NCI-H1048 (cell line): ENCODE results near the gene CDK5.

ENCODE experiments used
- DNase-seq: peaks from one replicate; lab custom pipeline; 2025; lab: John Stamatoyannopoulos, UW

CDK5 gene

DNA sequence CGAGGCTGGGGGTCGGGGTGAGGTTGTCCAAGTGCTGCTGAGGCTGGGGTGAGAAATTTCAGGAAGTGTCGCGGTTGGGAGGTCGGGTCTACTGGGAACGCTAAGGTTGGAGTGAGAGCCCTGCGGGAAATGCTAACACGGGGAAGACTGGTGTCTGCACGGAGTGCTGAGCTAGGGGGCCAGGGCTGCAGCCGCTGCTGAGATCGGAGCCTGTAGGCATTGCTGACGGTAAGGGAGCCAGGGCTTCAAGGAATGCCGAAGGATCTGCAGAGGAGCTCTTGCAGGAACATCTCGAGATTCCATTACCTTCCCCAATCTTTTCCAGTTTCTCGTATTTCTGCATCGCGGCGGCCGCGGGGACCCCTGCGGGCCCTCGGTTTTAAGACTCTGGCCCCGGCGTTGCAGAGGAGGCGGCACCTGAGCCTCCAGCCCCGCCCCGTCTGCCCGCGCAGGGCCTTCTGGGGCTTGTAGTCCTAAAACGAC lies at the start of gene CDK5:
Gene CDK5, minus strand, starts transcription at position 392 of the 483 bp plus-strand sequence. Its CDS starts 49 bp downstream, at position 343.
- no peak for DNase-seq

- no peak for DNase-seq
Measured at GRCh38 chr7:151104411-151105235, 46.9 kb upstream of the CDK5 start.

- DNase-seq, result no peak
Measured at GRCh38 chr7:151103973-151104372, 46.3 kb upstream of the CDK5 start.

DNA sequence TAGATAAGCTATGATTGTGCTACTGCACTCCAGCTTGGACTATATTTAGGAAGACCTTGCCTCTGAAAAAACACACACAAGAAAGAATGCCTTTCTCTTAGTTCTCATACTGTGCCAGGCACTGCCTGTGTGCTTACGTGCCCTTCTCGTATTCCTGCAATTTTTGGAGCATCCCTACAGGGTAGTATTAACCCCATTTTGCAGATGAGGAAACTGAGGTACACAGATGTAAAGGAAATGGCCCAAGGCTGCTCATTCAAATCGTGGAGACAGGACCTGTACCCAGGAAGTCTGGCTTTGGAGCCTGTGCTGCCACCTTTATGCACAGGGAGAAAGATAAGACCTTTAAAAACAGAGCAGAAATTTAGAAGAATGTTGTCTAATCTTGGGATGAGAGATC lies 45.3 kb upstream of the CDK5 start:
- no peak for DNase-seq

GRCh38 chr7:151101621-151102396 lies 44.1 kb upstream of the CDK5 start:
- DNase-seq, result no peak

GRCh38 chr7:151100921-151101320 lies 43.2 kb upstream of the CDK5 start:
- DNase-seq, result no peak

DNA sequence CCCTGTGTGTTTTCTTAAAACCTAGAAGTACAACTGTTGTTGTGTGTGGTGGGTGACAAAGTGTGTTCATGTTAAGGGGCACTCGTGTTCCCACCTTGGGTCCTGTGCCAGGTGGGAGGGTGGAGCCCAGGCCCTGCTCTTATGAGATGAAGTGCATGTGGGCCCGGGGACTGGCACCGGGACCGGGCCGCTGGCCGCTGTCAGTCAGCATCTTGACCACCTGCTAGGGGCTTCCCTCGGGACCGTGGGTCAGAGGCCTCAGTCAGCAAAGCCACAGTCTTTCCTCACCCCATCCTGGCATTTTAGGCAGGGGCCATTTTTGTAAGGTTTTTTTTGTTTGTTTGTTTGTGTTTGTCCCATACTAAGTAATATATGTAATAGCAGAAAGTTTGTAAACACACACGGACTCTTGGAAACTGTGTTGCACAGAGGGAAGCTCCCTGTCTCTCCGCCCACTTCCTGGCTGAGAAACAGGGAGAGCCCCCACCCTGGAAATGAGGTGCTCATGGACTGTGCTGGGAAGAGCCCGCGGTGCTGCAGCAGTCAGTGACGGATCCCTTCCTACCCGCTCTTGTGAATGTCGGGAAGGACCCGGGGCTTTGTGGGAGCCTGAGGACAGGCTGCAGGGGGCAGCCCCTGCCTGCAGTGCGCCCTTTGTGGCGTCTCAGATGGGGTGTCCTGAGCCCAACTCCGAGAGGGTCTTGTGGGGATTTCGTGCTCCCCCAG lies 42.0 kb upstream of the CDK5 start:
- DNase-seq, result no peak

DNA sequence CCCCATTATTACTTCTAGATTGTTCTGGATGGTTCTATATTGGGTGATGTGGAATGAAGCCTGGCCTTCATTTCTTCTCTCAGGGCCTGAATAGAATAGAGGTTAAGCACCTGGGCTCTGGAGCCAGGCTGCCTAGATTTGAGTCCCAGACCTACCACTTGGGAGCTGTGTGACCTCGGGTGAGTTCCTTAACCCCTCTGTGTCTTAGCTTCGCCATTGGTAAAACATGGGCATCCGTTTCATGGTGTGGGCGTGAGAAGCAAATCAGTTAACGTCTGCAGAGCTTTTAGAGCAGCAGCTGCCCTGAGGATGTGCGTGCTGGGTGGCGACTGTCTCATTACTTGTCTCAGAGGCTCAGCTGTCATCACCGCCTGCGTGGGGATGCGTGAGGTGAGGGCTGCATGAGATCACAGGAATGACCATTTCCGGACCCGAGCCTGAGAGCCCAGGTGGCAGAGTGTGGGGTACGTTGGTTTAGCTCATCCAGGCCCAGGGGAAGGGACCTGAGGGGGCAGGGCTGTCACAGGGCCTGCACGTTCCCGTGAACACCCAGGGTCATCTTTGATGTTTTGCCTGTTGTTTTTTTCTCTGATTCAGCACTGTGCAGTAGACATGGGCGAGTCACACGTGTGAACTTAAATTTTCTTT lies 38.3 kb upstream of the CDK5 start:
- no peak for DNase-seq

DNA sequence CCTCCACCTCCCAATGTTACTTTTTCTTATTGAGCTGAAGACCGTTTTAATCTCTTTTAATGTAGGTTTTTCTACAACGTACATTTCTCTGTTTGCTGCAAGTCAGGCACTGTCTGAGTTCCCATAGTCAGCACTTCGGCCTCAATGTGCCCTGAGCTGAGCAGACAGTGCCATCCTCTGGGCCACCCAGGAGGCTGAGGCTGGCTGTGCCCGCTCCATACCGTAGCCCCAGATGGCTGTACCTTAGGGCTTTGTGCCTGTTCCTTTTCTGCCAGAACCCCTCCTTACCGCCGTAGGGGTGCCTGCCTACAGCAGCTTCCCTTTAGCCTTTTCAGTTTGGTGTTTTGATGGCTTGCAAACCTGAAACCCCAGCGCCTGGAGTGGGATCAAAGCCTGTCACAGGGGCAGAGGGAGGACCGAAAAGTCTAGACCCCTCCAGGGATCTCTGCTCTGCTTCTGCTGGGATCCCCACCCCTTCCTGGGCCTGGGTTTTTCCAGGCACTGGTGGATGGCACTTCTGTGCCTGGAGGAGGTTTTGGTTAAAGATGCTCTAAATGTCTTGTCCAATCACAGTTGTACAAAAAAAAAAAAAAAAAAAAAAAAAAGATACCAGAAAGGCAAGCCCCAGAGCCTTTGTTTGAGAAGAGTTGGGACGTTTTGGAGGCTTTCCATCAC lies 37.6 kb upstream of the CDK5 start:
- DNase-seq, result no peak

GRCh38 chr7:151094675-151095074 lies 37.0 kb upstream of the CDK5 start:
- DNase-seq, result no peak

- no peak for DNase-seq
Measured at GRCh38 chr7:151093748-151094147, 36.1 kb upstream of the CDK5 start.

- no peak for DNase-seq
Measured at GRCh38 chr7:151091988-151092387, 34.3 kb upstream of the CDK5 start.

DNA sequence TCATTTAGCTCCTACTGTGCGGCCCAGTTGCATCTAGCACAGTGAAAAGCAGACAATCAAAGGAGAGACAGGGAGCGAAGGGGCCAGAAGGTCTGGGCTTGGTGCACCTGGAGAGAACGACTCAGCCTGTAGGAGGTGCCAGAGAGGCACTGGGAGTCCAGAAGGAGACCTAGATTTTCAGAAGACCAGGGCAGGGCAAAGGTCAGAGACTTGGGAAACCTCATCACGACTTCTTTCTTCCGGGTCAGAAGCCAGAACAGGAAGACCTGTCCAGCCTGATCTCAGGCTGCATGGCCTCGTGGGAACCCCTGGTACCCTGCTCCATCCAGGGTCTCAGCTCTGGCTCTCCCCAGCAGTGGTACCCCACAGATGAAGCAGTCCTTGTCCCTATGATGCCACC lies 33.7 kb upstream of the CDK5 start:
- no peak for DNase-seq

DNA sequence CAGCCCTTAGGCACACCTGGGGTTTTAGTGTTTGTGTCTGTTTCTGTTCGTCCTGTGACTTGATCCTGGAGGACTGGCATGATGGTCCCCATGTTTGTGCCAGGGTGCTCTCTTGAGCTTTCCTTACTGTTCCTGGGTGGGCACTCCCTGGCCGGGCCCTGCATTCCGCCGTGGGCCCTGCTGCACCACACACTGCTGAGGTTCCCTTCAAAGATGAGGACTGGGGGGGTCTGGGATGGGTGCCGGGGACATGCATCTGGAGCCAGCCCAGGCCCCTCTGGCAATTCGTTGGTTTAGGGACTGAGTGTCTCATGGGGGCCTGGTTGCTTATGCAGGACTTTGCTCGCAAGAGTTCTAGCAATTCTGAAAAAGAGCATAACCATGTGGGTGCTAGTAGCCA lies 33.3 kb upstream of the CDK5 start:
- DNase-seq, result no peak

DNA sequence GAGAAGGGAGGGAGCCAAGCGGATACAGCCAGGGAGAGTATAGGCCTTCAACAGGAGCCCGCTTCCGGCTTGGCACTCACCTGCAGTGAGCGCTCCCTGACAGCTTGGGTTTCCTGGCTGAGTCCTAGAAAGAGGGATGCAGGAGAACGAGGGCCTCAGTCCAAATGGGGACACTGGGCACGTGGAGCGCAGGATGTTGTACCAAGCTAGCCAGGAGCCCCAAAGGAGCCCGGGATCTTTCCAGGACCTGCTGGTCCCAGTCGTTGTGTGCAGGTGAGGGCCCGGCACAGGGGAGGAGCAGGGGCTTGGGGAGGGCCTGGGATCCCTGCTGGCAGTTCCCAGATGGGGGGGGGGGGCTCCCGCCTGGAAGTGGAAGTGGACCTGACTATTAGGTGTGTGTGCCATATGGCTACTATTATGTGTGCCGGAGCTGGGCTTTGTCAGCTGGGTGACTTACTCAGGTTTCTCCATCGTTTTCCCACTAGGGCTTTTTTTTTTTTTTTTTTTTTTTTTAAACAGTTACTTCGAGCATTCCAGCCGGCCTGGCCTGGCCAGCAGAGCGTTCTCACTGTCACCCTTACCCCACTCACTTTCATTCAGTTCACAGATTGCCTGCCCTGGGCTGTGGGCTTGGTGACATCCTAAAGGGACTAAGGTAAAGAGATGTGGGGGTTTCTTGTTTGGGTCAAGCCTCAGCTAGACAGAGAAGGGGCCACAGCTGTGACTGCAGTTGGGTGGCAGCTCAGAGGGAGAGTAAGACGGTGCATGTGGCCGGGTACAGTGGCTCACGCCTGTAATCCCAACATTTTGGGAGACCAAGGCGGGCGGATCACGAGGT lies 32.4 kb upstream of the CDK5 start:
- no peak for DNase-seq

DNA sequence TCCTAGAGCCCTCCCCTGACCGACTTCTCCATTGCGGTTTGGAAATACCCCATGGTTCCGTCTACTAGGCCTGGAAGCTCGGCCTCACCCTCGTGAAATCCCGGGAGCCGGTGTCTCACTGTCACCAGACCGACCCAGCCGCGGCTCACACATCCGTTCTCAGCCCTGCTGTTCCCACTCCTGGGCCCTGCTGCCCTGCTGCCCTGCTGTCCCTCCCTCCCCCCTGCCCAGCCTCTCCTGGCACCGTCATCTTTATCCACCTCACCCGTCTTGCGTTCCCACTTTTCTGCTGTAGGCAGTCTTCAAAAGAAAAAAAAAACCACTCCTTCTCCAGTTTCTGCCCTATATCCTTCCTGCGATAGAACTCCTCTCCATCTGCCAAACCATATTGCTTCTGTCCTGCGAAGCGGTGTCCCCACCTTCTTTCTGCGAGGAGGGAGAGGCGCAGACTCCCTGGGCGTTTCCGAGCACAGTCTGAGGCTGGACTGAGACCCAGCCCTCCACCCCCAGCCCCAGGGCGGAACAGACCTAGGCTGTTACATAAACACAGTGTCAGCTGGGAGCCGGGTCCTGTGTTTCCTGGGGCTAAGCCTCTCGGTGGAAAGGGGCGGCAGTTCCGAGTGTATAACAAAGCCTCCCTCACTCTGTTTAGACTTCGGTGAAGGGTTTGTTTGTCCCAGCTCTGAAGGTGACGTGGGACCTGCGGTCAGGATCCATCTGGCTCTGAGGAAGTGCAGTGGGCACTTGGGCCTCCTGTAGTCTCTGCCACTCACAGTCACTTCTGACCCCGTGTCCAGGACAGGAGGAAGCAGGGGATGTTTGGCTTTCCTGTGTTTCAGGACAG lies 31.4 kb upstream of the CDK5 start:
- DNase-seq, result no peak

DNA sequence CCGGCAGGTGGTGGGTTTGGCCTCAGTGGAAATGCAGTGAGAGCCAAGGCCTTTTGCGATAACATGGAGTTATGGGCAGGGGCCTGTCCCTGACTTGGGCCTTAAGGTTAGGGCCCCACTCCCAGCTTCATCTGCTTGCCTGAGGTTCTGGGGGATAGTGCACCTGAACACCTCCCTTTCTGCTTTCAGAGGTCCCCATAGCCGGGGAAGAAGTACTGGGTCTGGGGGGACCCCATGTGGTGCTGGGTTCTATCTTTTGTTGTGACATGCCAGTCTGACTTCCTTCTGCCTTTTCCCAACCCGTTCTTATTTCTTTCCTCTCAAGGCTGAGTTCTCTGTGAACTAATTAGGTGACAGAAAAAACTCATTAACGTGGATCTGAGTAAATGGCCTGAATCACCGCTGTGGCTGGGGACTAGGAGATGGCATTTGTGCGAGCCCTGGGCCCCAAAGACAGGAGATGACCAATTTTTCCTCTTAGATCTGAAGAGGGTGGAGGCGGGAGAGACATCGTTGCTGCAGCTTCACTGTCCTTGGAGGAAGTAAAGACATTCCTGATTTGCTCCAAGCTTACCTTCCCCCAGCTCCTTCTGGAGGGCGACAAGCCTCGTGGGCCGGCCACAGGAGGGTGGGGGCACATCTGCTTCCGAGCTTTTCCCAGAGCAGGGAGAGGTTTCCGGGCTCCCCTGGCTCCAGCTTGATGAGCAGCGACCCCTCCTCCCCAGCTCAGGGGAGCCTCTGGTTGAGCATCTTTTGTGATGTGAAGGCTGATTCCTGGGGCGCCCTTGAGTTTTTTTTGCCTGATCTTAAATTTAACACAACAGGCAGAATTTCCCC lies 30.5 kb upstream of the CDK5 start:
- no peak for DNase-seq

DNA sequence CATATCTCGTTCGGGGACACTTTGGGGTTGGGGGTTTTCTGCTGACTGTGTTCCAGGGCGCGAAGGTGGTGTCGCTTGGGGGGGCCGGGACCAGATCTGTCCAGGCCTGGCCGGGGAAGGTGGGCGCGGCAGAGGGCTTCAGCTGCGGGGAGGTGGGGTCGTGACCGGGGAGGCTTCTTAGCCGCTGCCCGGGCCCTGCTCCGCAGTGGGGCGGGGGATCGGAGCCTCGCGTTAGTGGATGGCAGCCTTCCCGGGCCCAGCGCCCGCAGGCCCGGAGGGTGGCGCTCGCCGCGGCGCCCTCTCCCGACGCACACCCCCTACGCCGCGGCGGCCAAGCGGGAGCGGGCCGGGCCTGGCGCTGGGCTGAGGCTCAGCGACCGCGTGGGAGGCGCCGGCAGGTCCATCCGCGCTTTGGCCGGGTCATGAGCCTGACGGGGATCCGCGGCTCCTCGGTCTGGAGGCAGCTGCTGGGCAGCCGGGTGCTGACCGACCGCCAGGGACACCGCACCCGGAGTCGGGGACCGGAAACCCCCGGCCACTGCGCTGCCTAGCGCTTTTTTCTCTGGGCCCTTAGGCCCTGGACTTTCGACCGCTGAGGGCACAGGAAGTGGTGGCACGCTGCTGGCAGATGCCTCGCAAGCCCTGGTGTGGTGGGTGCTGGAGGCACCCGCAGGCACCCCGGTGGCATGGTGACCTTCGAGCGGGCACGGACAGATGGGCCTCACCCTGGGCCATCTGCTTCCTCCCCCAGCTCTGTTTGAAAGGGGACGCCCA lies 29.7 kb upstream of the CDK5 start:
- DNase-seq, result no peak
